ENCODE measurements around the gene PCBP3.
A peak's percentile ranks its signal among the peaks of the same experiment; 100 is the strongest.
"Not testable (repeated sequence)": the region's sequence is repeated elsewhere in the genome, so short reads cannot be mapped to it uniquely, and the experiment has no call there.

Gene PCBP3

GRCh38 chr21:45618846-45619485, 24.6 kb upstream of the PCBP3 start:
- no peak overlapping the region for H3K14ac ChIP-seq (ENCODE audit: low read length)
- H3K4ac ChIP-seq (ENCODE audit: low read depth, low read length), result no peak overlapping the region
- peaks cover 2% of the 10 kb centered on the region for H3K9me3 ChIP-seq (ENCODE audit: insufficient read depth, low read depth, low read length)
- no peaks in the 10 kb centered on the region for H3K79me2 ChIP-seq (ENCODE audit: control insufficient read depth, insufficient read depth, low read length, poor library complexity)
- no peak overlapping the region for H4K91ac ChIP-seq (ENCODE audit: low read depth, low read length)
- H3K4me3 ChIP-seq (ENCODE audit: low read depth, low read length), result no peak overlapping the region
- H2BK120ac ChIP-seq (ENCODE audit: insufficient read depth, low read length, poor library complexity), result no peak overlapping the region
- DNase-seq, result peak in 1 of 2 donors; percentile 4
- H3K23ac ChIP-seq (ENCODE audit: low read length), result no peak overlapping the region
- no peak overlapping the region for H4K12ac ChIP-seq (ENCODE audit: low read depth, low read length)
- WGBS (ENCODE audit: extremely low coverage, insufficient coverage, insufficient read length), result no CpG with 5 or more reads among the region's 8 CpGs
- H2AFZ ChIP-seq (ENCODE audit: insufficient read depth, low read length, poor library complexity), result no peak overlapping the region
- no peak overlapping the region for H4K8ac ChIP-seq (ENCODE audit: low read depth, low read length)
- no peaks in the 10 kb centered on the region for H3K27me3 ChIP-seq (ENCODE audit: insufficient read depth, low read length)
- H2AK5ac ChIP-seq (ENCODE audit: low read length), result no peak overlapping the region
- H3K79me1 ChIP-seq (ENCODE audit: low read length), result no peaks in the 10 kb centered on the region
- no peaks in the 10 kb centered on the region for H3K36me3 ChIP-seq (ENCODE audit: control insufficient read depth in 1 of 2, insufficient read depth in 2 of 2, low read length in 2 of 2)
- no peak overlapping the region for H3K4me2 ChIP-seq (ENCODE audit: low read length)
- no peak overlapping the region for H3K18ac ChIP-seq (ENCODE audit: low read length)
- no peak overlapping the region for H2BK5ac ChIP-seq (ENCODE audit: low read depth, low read length, poor library complexity)
- H2BK12ac ChIP-seq (ENCODE audit: low read length), result no peak overlapping the region
- no peak overlapping the region for H3K27ac ChIP-seq (ENCODE audit: low read depth, low read length)
- H3K9ac ChIP-seq (ENCODE audit: low read length), result no peak overlapping the region
- H3K4me1 ChIP-seq (ENCODE audit: control insufficient read depth in 1 of 2, insufficient read depth in 2 of 2, low read length in 2 of 2), result no peaks in the 10 kb centered on the region

- Histone ChIP-seq H3K18ac (ENCODE audit: low read length) (no peak overlapping the region), H3K4me2 (ENCODE audit: low read length) (no peak overlapping the region), H2AFZ (ENCODE audit: insufficient read depth, low read length, poor library complexity) (no peak overlapping the region), H4K8ac (ENCODE audit: low read depth, low read length) (no peak overlapping the region), H3K9ac (ENCODE audit: low read length) (no peak overlapping the region), H3K4me1 (ENCODE audit: control insufficient read depth in 1 of 2, insufficient read depth in 2 of 2, low read length in 2 of 2) (no peaks in the 10 kb centered on the region), H3K27ac (ENCODE audit: low read depth, low read length) (no peak overlapping the region), H3K79me2 (ENCODE audit: control insufficient read depth, insufficient read depth, low read length, poor library complexity) (no peaks in the 10 kb centered on the region), H3K4ac (ENCODE audit: low read depth, low read length) (no peak overlapping the region), H2BK5ac (ENCODE audit: low read depth, low read length, poor library complexity) (no peak overlapping the region), H2BK120ac (ENCODE audit: insufficient read depth, low read length, poor library complexity) (no peak overlapping the region), H3K79me1 (ENCODE audit: low read length) (no peaks in the 10 kb centered on the region), H2AK5ac (ENCODE audit: low read length) (no peak overlapping the region), H3K27me3 (ENCODE audit: insufficient read depth, low read length) (no peaks in the 10 kb centered on the region), H3K36me3 (ENCODE audit: control insufficient read depth in 1 of 2, insufficient read depth in 2 of 2, low read length in 2 of 2) (no peaks in the 10 kb centered on the region), H4K12ac (ENCODE audit: low read depth, low read length) (no peak overlapping the region), H4K91ac (ENCODE audit: low read depth, low read length) (no peak overlapping the region), H3K14ac (ENCODE audit: low read length) (no peak overlapping the region), H3K23ac (ENCODE audit: low read length) (no peak overlapping the region), H3K9me3 (ENCODE audit: insufficient read depth, low read depth, low read length) (peaks cover 1% of the 10 kb centered on the region), H3K4me3 (ENCODE audit: low read depth, low read length) (no peak overlapping the region), H2BK12ac (ENCODE audit: low read length) (no peak overlapping the region)
- DNase-seq, result no peak
- WGBS (ENCODE audit: extremely low coverage, insufficient coverage, insufficient read length), result no CpG with 5 or more reads among the region's 12 CpGs
These were observed 23.2 kb upstream of the PCBP3 start for GRCh38 chr21:45620201-45620923.

GRCh38 chr21:45621435-45622331, 21.8 kb upstream of the PCBP3 start:
- H3K14ac ChIP-seq (ENCODE audit: low read length); H3K4me3 ChIP-seq (ENCODE audit: low read depth, low read length); H3K18ac ChIP-seq (ENCODE audit: low read length); DNase-seq; H3K27me3 ChIP-seq (ENCODE audit: insufficient read depth, low read length); H3K79me2 ChIP-seq (ENCODE audit: control insufficient read depth, insufficient read depth, low read length, poor library complexity); H2BK5ac ChIP-seq (ENCODE audit: low read depth, low read length, poor library complexity); H3K9ac ChIP-seq (ENCODE audit: low read length); H3K23ac ChIP-seq (ENCODE audit: low read length); H4K91ac ChIP-seq (ENCODE audit: low read depth, low read length); H3K79me1 ChIP-seq (ENCODE audit: low read length); H4K12ac ChIP-seq (ENCODE audit: low read depth, low read length); H3K4ac ChIP-seq (ENCODE audit: low read depth, low read length); H3K27ac ChIP-seq (ENCODE audit: low read depth, low read length); H2BK120ac ChIP-seq (ENCODE audit: insufficient read depth, low read length, poor library complexity); H2BK12ac ChIP-seq (ENCODE audit: low read length); H3K4me1 ChIP-seq (ENCODE audit: control insufficient read depth in 1 of 2, insufficient read depth in 2 of 2, low read length in 2 of 2); H2AFZ ChIP-seq (ENCODE audit: insufficient read depth, low read length, poor library complexity); H2AK5ac ChIP-seq (ENCODE audit: low read length); H3K9me3 ChIP-seq (ENCODE audit: insufficient read depth, low read depth, low read length); H4K8ac ChIP-seq (ENCODE audit: low read depth, low read length); H3K36me3 ChIP-seq (ENCODE audit: control insufficient read depth in 1 of 2, insufficient read depth in 2 of 2, low read length in 2 of 2); H3K4me2 ChIP-seq (ENCODE audit: low read length): not testable (repeated sequence)
- WGBS (ENCODE audit: extremely low coverage, insufficient coverage, insufficient read length), result no CpG with 5 or more reads among the region's 10 CpGs

- H4K91ac ChIP-seq (ENCODE audit: low read depth, low read length), result no peak overlapping the region
- no peak overlapping the region for H4K8ac ChIP-seq (ENCODE audit: low read depth, low read length)
- H3K9me3 ChIP-seq (ENCODE audit: insufficient read depth, low read depth, low read length), result peaks cover 1% of the 10 kb centered on the region
- no peaks in the 10 kb centered on the region for H3K4me1 ChIP-seq (ENCODE audit: control insufficient read depth in 1 of 2, insufficient read depth in 2 of 2, low read length in 2 of 2)
- no peaks in the 10 kb centered on the region for H3K79me2 ChIP-seq (ENCODE audit: control insufficient read depth, insufficient read depth, low read length, poor library complexity)
- no peaks in the 10 kb centered on the region for H3K36me3 ChIP-seq (ENCODE audit: control insufficient read depth in 1 of 2, insufficient read depth in 2 of 2, low read length in 2 of 2)
- no peak overlapping the region for H2BK12ac ChIP-seq (ENCODE audit: low read length)
- no peak overlapping the region for H2AK5ac ChIP-seq (ENCODE audit: low read length)
- no peaks in the 10 kb centered on the region for H3K79me1 ChIP-seq (ENCODE audit: low read length)
- no peak overlapping the region for H3K4ac ChIP-seq (ENCODE audit: low read depth, low read length)
- H3K4me3 ChIP-seq (ENCODE audit: low read depth, low read length), result no peak overlapping the region
- H2BK120ac ChIP-seq (ENCODE audit: insufficient read depth, low read length, poor library complexity), result no peak overlapping the region
- no peak overlapping the region for H4K12ac ChIP-seq (ENCODE audit: low read depth, low read length)
- no peak for DNase-seq
- no CpG with 5 or more reads among the region's 19 CpGs for WGBS (ENCODE audit: extremely low coverage, insufficient coverage, insufficient read length)
- H2BK5ac ChIP-seq (ENCODE audit: low read depth, low read length, poor library complexity), result no peak overlapping the region
- H3K4me2 ChIP-seq (ENCODE audit: low read length), result no peak overlapping the region
- H3K9ac ChIP-seq (ENCODE audit: low read length), result no peak overlapping the region
- H3K18ac ChIP-seq (ENCODE audit: low read length), result no peak overlapping the region
- H3K27me3 ChIP-seq (ENCODE audit: insufficient read depth, low read length), result no peaks in the 10 kb centered on the region
- H3K27ac ChIP-seq (ENCODE audit: low read depth, low read length), result no peak overlapping the region
- no peak overlapping the region for H3K14ac ChIP-seq (ENCODE audit: low read length)
- H2AFZ ChIP-seq (ENCODE audit: insufficient read depth, low read length, poor library complexity), result no peak overlapping the region
- H3K23ac ChIP-seq (ENCODE audit: low read length), result no peak overlapping the region
These were observed 21.0 kb upstream of the PCBP3 start for GRCh38 chr21:45622416-45623097.
